ENCODE measurements around the gene EIF4A2.

DNA sequence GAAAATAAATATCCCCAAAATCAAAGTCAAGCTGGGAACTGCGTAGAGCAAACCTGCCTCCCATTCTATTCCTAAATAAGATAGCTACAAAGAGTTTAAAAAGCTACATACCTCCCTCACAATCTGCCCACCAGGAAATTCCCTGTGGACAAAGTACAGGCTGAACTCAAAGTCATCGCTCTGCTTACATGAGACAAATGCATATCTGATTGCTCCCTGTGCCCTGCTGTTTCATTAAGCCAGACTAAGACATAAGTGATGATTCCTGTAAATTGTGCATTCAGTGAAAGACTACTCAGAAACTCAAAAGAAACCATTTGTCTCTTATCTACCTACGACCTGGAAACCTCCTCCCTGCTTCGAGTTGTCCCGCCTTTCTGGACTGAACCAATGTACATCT lies 28.5 kb upstream of the EIF4A2 start:
- TF ChIP-seq, protein P1, sequence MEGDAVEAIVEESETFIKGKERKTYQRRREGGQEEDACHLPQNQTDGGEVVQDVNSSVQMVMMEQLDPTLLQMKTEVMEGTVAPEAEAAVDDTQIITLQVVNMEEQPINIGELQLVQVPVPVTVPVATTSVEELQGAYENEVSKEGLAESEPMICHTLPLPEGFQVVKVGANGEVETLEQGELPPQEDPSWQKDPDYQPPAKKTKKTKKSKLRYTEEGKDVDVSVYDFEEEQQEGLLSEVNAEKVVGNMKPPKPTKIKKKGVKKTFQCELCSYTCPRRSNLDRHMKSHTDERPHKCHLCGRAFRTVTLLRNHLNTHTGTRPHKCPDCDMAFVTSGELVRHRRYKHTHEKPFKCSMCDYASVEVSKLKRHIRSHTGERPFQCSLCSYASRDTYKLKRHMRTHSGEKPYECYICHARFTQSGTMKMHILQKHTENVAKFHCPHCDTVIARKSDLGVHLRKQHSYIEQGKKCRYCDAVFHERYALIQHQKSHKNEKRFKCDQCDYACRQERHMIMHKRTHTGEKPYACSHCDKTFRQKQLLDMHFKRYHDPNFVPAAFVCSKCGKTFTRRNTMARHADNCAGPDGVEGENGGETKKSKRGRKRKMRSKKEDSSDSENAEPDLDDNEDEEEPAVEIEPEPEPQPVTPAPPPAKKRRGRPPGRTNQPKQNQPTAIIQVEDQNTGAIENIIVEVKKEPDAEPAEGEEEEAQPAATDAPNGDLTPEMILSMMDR (IDR thresholded peaks at IDR 0.05) = no peak
- TF ChIP-seq EP300 (IDR thresholded peaks at IDR 0.05) = no peak
